ENCODE results near the gene ARHGEF28.

Gene ARHGEF28

DNA sequence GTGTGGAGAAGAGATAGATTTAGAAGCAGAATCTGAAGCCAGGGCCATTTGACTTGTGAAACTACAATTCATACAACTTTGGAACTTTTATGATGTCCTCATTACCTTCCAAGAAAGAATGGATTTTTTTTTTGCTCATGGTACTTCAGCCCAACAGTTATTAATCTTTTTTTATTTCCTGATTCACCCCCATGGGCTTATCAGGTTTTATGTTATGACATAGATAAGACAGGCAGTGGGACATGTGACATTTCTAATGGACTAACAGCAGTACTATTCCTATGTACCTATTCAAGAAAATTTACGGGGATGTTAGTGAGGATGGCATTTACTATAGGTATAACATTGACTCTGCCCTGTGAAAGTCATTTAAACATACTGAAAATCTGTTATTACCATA is 204.7 kb downstream of the ARHGEF28 start:
- H3K27ac ChIP-seq (ENCODE audit: low read length, poor library complexity, severe bottlenecking) = no peak overlapping the region
- H3K18ac ChIP-seq (ENCODE audit: low read depth in 1 of 2, low read length in 2 of 2) = no peak overlapping the region
- H3K9ac ChIP-seq (ENCODE audit: low read length) = no peak overlapping the region
- H3K4me2 ChIP-seq (ENCODE audit: low read length, poor library complexity, severe bottlenecking) = no peak overlapping the region
- WGBS = no CpG with 5 or more reads among the region's 1 CpG
- H2AFZ ChIP-seq (ENCODE audit: low read depth, low read length) = no peak overlapping the region
- no peak for DNase-seq
- no peak overlapping the region for H3K23ac ChIP-seq (ENCODE audit: low read length in 2 of 2)
- H2BK120ac ChIP-seq (ENCODE audit: low read depth, low read length) = no peak overlapping the region
- H3K36me3 ChIP-seq (ENCODE audit: control insufficient read depth in 1 of 2, insufficient read depth in 2 of 2, low read depth in 1 of 2, low read length in 2 of 2) = peaks cover 0 to 12% of the 10 kb centered on the region in 2 experiments
- no peaks in the 10 kb centered on the region for H3K9me3 ChIP-seq (ENCODE audit: control insufficient read depth, low read length)
- no peak overlapping the region for H2BK12ac ChIP-seq (ENCODE audit: low read length in 2 of 2)
- no peak overlapping the region for H4K91ac ChIP-seq (ENCODE audit: low read length)
- no peak overlapping the region for H3K4me3 ChIP-seq (ENCODE audit: insufficient read depth in 1 of 2, low read depth in 1 of 2, low read length in 2 of 2)
- peaks cover 5% of the 10 kb centered on the region for H3K4me1 ChIP-seq (ENCODE audit: control insufficient read depth, insufficient read depth, low read depth, low read length)
- H3K14ac ChIP-seq (ENCODE audit: low read length in 2 of 2) = no peak overlapping the region
- no peak overlapping the region for H4K8ac ChIP-seq (ENCODE audit: low read length)
- H3K79me1 ChIP-seq (replicated peaks; ENCODE audit: low read length, poor library complexity, severe bottlenecking) = peaks cover 4% of the 10 kb centered on the region
- no peak overlapping the region for H2AK5ac ChIP-seq (ENCODE audit: low read length, severe bottlenecking)
- H2BK5ac ChIP-seq (ENCODE audit: low read depth, low read length, poor library complexity, severe bottlenecking) = no peak overlapping the region
- H2BK15ac ChIP-seq (ENCODE audit: low read depth, poor library complexity, severe bottlenecking) = no peak overlapping the region
- no peaks in the 10 kb centered on the region for H3K27me3 ChIP-seq (ENCODE audit: control insufficient read depth in 1 of 2, insufficient read depth in 1 of 2, low read length in 2 of 2)
- H3K4ac ChIP-seq (ENCODE audit: low read depth in 1 of 2, low read length in 2 of 2) = no peak overlapping the region

DNA sequence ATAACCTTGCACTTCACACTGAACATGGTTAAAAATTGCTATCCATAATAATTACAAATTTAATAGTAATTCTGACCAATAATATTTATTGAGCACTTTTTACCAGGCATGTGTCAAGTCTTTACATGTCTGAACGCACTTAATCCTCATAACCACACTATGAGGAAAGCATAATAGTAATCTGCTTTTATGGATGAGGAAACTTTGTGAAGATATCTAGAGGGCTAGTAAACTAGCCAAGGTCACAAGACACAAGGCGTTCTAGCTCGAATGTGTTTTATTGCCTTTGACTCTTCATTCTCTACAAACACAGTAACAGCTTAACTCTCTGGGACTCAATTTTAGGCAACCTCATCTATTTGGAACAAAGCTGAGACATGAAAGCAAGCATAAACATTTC is 205.1 kb downstream of the ARHGEF28 start:
- no peak overlapping the region for H3K23ac ChIP-seq (ENCODE audit: low read length in 2 of 2)
- H3K27ac ChIP-seq (ENCODE audit: low read length, poor library complexity, severe bottlenecking) = peak overlapping the region; percentile 26
- 80% methylated on average over 2 of the region's 3 CpGs for WGBS
- H3K9me3 ChIP-seq (ENCODE audit: control insufficient read depth, low read length) = no peaks in the 10 kb centered on the region
- H4K91ac ChIP-seq (ENCODE audit: low read length) = no peak overlapping the region
- H2AK5ac ChIP-seq (ENCODE audit: low read length, severe bottlenecking) = no peak overlapping the region
- no peak overlapping the region for H3K14ac ChIP-seq (ENCODE audit: low read length in 2 of 2)
- no peak overlapping the region for H2AFZ ChIP-seq (ENCODE audit: low read depth, low read length)
- no peak overlapping the region for H2BK120ac ChIP-seq (ENCODE audit: low read depth, low read length)
- H4K8ac ChIP-seq (ENCODE audit: low read length) = no peak overlapping the region
- no peaks in the 10 kb centered on the region for H3K27me3 ChIP-seq (ENCODE audit: control insufficient read depth in 1 of 2, insufficient read depth in 1 of 2, low read length in 2 of 2)
- H3K36me3 ChIP-seq (ENCODE audit: control insufficient read depth in 1 of 2, insufficient read depth in 2 of 2, low read depth in 1 of 2, low read length in 2 of 2) = peaks cover 0 to 12% of the 10 kb centered on the region in 2 experiments
- H3K4me1 ChIP-seq (ENCODE audit: control insufficient read depth, insufficient read depth, low read depth, low read length) = peaks cover 5% of the 10 kb centered on the region
- H3K4me3 ChIP-seq (ENCODE audit: insufficient read depth in 1 of 2, low read depth in 1 of 2, low read length in 2 of 2) = no peak overlapping the region
- H3K18ac ChIP-seq (ENCODE audit: low read depth in 1 of 2, low read length in 2 of 2) = no peak overlapping the region
- H2BK15ac ChIP-seq (ENCODE audit: low read depth, poor library complexity, severe bottlenecking) = no peak overlapping the region
- no peak overlapping the region for H3K4me2 ChIP-seq (ENCODE audit: low read length, poor library complexity, severe bottlenecking)
- no peak overlapping the region for H2BK5ac ChIP-seq (ENCODE audit: low read depth, low read length, poor library complexity, severe bottlenecking)
- no peak for DNase-seq
- peaks cover 4% of the 10 kb centered on the region for H3K79me1 ChIP-seq (replicated peaks; ENCODE audit: low read length, poor library complexity, severe bottlenecking)
- peak overlapping the region; percentile 17 for H3K9ac ChIP-seq (ENCODE audit: low read length)
- H2BK12ac ChIP-seq (ENCODE audit: low read length in 2 of 2) = no peak overlapping the region
- no peak overlapping the region for H3K4ac ChIP-seq (ENCODE audit: low read depth in 1 of 2, low read length in 2 of 2)

DNA sequence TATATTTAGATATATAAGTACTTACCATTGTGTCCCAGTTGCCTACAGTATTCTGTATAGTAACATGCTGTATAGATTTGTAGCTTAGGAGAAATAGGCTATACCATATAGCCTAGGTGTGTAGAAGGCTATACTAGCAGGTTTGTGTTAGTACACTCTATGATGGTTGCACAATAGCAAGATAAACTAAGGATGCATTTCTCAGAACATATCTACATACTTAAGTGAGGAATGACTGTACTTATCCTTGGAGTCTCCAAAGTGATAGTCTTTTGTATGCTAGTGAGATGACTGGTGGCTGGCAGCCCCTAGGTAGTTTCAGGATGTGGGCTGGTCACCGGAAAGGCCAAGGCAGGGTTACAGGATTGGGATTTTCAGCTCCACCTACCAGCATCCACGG is 208.7 kb downstream of the ARHGEF28 start:
- Histone ChIP-seq H3K9ac (ENCODE audit: low read length) (no peak overlapping the region), H3K4me1 (ENCODE audit: control insufficient read depth, insufficient read depth, low read depth, low read length) (peaks cover 1% of the 10 kb centered on the region), H4K91ac (ENCODE audit: low read length) (no peak overlapping the region), H2BK5ac (ENCODE audit: low read depth, low read length, poor library complexity, severe bottlenecking) (no peak overlapping the region), H2AFZ (ENCODE audit: low read depth, low read length) (no peak overlapping the region), H3K4me3 (ENCODE audit: insufficient read depth in 1 of 2, low read depth in 1 of 2, low read length in 2 of 2) (no peak overlapping the region), H3K23ac (ENCODE audit: low read length in 2 of 2) (no peak overlapping the region), H3K4me2 (ENCODE audit: low read length, poor library complexity, severe bottlenecking) (no peak overlapping the region), H3K18ac (ENCODE audit: low read depth in 1 of 2, low read length in 2 of 2) (no peak overlapping the region), H3K27me3 (ENCODE audit: control insufficient read depth in 1 of 2, insufficient read depth in 1 of 2, low read length in 2 of 2) (no peaks in the 10 kb centered on the region), H2BK12ac (ENCODE audit: low read length in 2 of 2) (no peak overlapping the region), H3K79me1 (replicated peaks; ENCODE audit: low read length, poor library complexity, severe bottlenecking) (peaks cover 7% of the 10 kb centered on the region), H2BK15ac (ENCODE audit: low read depth, poor library complexity, severe bottlenecking) (no peak overlapping the region), H4K8ac (ENCODE audit: low read length) (no peak overlapping the region), H3K14ac (ENCODE audit: low read length in 2 of 2) (no peak overlapping the region), H2AK5ac (ENCODE audit: low read length, severe bottlenecking) (no peak overlapping the region), H3K9me3 (ENCODE audit: control insufficient read depth, low read length) (no peaks in the 10 kb centered on the region), H2BK120ac (ENCODE audit: low read depth, low read length) (no peak overlapping the region), H3K4ac (ENCODE audit: low read depth in 1 of 2, low read length in 2 of 2) (no peak overlapping the region), H3K36me3 (ENCODE audit: control insufficient read depth in 1 of 2, insufficient read depth in 2 of 2, low read depth in 1 of 2, low read length in 2 of 2) (peaks cover 0 to 13% of the 10 kb centered on the region in 2 experiments), H3K27ac (ENCODE audit: low read length, poor library complexity, severe bottlenecking) (no peak overlapping the region)
- no peak for DNase-seq
- 100% methylated on average over 1 of the region's 2 CpGs for whole genome bisulfite sequencing

DNA sequence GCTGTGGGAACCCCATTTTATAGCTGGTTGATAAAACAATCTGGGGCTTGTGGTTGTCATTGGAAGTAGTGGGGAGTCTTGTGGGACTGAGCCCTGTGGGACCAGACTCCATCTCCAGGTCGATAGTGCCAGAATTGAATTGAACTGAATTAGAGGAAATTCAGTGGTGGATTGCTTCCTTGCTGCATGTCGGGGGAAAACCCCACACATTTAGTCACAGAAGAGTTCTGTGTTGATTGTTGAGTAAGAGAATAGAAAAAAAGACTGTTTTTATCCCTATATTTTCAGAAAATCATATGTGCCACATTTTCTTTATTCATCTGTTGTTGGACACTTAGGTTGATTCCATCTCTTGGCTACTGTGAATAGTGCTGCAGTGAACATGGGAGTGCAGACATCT is 209.7 kb downstream of the ARHGEF28 start:
- Histone ChIP-seq H3K79me1 (replicated peaks; ENCODE audit: low read length, poor library complexity, severe bottlenecking) (peaks cover 7% of the 10 kb centered on the region), H4K8ac (ENCODE audit: low read length) (no peak overlapping the region), H3K27me3 (ENCODE audit: control insufficient read depth in 1 of 2, insufficient read depth in 1 of 2, low read length in 2 of 2) (no peaks in the 10 kb centered on the region), H3K4ac (ENCODE audit: low read depth in 1 of 2, low read length in 2 of 2) (no peak overlapping the region), H3K27ac (ENCODE audit: low read length, poor library complexity, severe bottlenecking) (no peak overlapping the region), H2AK5ac (ENCODE audit: low read length, severe bottlenecking) (no peak overlapping the region), H3K4me3 (ENCODE audit: insufficient read depth in 1 of 2, low read depth in 1 of 2, low read length in 2 of 2) (no peak overlapping the region), H3K18ac (ENCODE audit: low read depth in 1 of 2, low read length in 2 of 2) (no peak overlapping the region), H3K14ac (ENCODE audit: low read length in 2 of 2) (no peak overlapping the region), H2BK120ac (ENCODE audit: low read depth, low read length) (no peak overlapping the region), H4K91ac (ENCODE audit: low read length) (no peak overlapping the region), H3K23ac (ENCODE audit: low read length in 2 of 2) (no peak overlapping the region), H3K9me3 (ENCODE audit: control insufficient read depth, low read length) (no peaks in the 10 kb centered on the region), H3K4me1 (ENCODE audit: control insufficient read depth, insufficient read depth, low read depth, low read length) (peaks cover 1% of the 10 kb centered on the region), H2AFZ (ENCODE audit: low read depth, low read length) (no peak overlapping the region), H2BK12ac (ENCODE audit: low read length in 2 of 2) (no peak overlapping the region), H2BK5ac (ENCODE audit: low read depth, low read length, poor library complexity, severe bottlenecking) (no peak overlapping the region), H2BK15ac (ENCODE audit: low read depth, poor library complexity, severe bottlenecking) (no peak overlapping the region), H3K9ac (ENCODE audit: low read length) (no peak overlapping the region), H3K4me2 (ENCODE audit: low read length, poor library complexity, severe bottlenecking) (no peak overlapping the region), H3K36me3 (ENCODE audit: control insufficient read depth in 1 of 2, insufficient read depth in 2 of 2, low read depth in 1 of 2, low read length in 2 of 2) (peaks cover 0 to 16% of the 10 kb centered on the region in 2 experiments)
- 60% methylated on average over 1 of the region's 2 CpGs for WGBS
- no peak for DNase-seq

All from mesenchymal stem cell (in vitro differentiated cells and primary cell).